K562 (cell line): ENCODE measurements around the gene AIMP1. TPM values are rescaled to one million over a fixed set of nuclear protein-coding genes. Genes with fewer than 3 reads are reported as not detected.

ENCODE experiments used
- ATAC-seq: fragments of 200-7000 bp; cut with Tn5 transposase; 3 replicates; pipeline ENCODE4 v1.9.1; 2020; ENCODE audit warnings: moderate library complexity
- BruUV-seq: library from RNA; stranded (reverse); fragments of 400-500 nt; replicated peaks from 2 replicates; lab custom pipeline; 2021; lab: Mats Ljungman, UMichigan
- CTCF ChIA-PET: fragments of 300-600 bp; formaldehyde crosslinking; extraction: SDS; loops from one replicate; lab custom pipeline; 2021; ENCODE audit warnings: low intra/inter-chr PET ratio; lab: Yijun Ruan, JAX
- POLR2A ChIA-PET: fragments of 300-600, 350-650 bp; sonication (Branson Sonifier 250); formaldehyde crosslinking; extraction: SDS; loops from one replicate; lab custom pipeline; 2021; ENCODE audit warnings: antibody characterized with exemption, inconsistent platforms; lab: Yijun Ruan, JAX
- DNase-seq, 4 experiments: peaks; one replicate each; pipeline versions ENCODE4 v3.0.0 to v3.0.0-alpha.2; 2011 to 2018; ENCODE audit warnings: low spot score in 3 of 4, mixed read lengths in 3 of 4; ENCODE audit errors: extremely low read depth in 1 of 4
- FAIRE-seq: peaks from 2 replicates; lab custom pipeline; 2011; peaks lifted over from hg19 to GRCh38; lab: Jason Lieb, UNC
- H2AFZ ChIP-seq: 2 replicates; pipeline ENCODE4 v1.6.0; 2011; ENCODE audit warnings: low read depth, low read length, control low read depth, inconsistent platforms
- H3K27ac ChIP-seq: fragments of 200-600 bp; 3 replicates; pipeline ENCODE4 v1.8.0; 2011; ENCODE audit warnings: low read depth, mild to moderate bottlenecking, control low read depth, inconsistent platforms, low read length, moderate library complexity, mixed read lengths; ENCODE audit errors: extremely low read depth
- H3K27me3 ChIP-seq, 2 experiments: fragments of 300-600 bp in 1 of 2; 2 replicates in 1 of 2; 3 replicates in 1 of 2; pipeline versions ENCODE4 v1.6.0 to v1.8.0; 2011; ENCODE audit warnings: inconsistent platforms in 2 of 2, low read length in 2 of 2, mild to moderate bottlenecking in 1 of 2, mixed read lengths in 1 of 2, moderate library complexity in 1 of 2; ENCODE audit not compliant: control insufficient read depth in 2 of 2, insufficient read depth in 2 of 2
- H3K36me3 ChIP-seq: fragments of 300-600 bp; 3 replicates; pipeline ENCODE4 v1.8.0; 2011; ENCODE audit warnings: mild to moderate bottlenecking, low read length, inconsistent platforms; ENCODE audit not compliant: control insufficient read depth, insufficient read depth
- H3K4me1 ChIP-seq, 2 experiments: fragments of 200-600 bp in 1 of 2; replicated peaks in 1 of 2; 2 replicates in 1 of 2; 3 replicates in 1 of 2; pipeline versions ENCODE4 v1.5.1 to v1.8.0; 2011; ENCODE audit warnings: inconsistent platforms in 2 of 2, low read length in 2 of 2, mild to moderate bottlenecking in 1 of 2, mixed read lengths in 1 of 2, moderate library complexity in 1 of 2; ENCODE audit not compliant: control insufficient read depth in 2 of 2, insufficient read depth in 2 of 2
- H3K4me2 ChIP-seq: 2 replicates; pipeline ENCODE4 v1.6.1; 2011; ENCODE audit warnings: low read length, control low read depth, inconsistent platforms, mixed read lengths; ENCODE audit not compliant: insufficient read depth
- H3K4me3 ChIP-seq: fragments of 200-600 bp; sonication (generic), shearing (Covaris generic); 2 replicates; pipeline ENCODE4 v1.5.1; 2016; ENCODE audit warnings: control low read depth, inconsistent platforms
- H3K79me2 ChIP-seq: fragments of 200-600 bp; 3 replicates; pipeline ENCODE4 v1.8.0; 2011; ENCODE audit warnings: low read length, inconsistent platforms; ENCODE audit not compliant: control insufficient read depth, insufficient read depth
- H3K9ac ChIP-seq, 2 experiments: 2 replicates each; pipeline versions ENCODE4 v1.6.0 to v1.6.1; 2011; ENCODE audit warnings: low read depth in 2 of 2, low read length in 2 of 2, control low read depth in 1 of 2, inconsistent platforms in 1 of 2, mild to moderate bottlenecking in 1 of 2, mixed read lengths in 1 of 2; ENCODE audit not compliant: insufficient read depth in 1 of 2
- H3K9me1 ChIP-seq: one replicate; pipeline ENCODE4 v1.6.0; 2011; ENCODE audit warnings: inconsistent platforms, mild to moderate bottlenecking, low read length, moderate library complexity; ENCODE audit not compliant: control insufficient read depth, insufficient read depth
- H3K9me3 ChIP-seq: replicated peaks from 2 replicates; pipeline ENCODE4 v1.5.1; 2011; ENCODE audit warnings: low read depth, low read length, inconsistent platforms; ENCODE audit not compliant: control insufficient read depth, insufficient read depth
- H4K20me1 ChIP-seq: replicated peaks from 2 replicates; pipeline ENCODE4 v1.6.1; 2011; ENCODE audit warnings: low read length, inconsistent platforms, mixed read lengths; ENCODE audit not compliant: control insufficient read depth, insufficient read depth
- CBX5 ChIP-seq: IDR thresholded peaks from 2 replicates; pipeline ENCODE4 v1.6.1; 2014; ENCODE audit warnings: low read depth, borderline replicate concordance
- DNMT1 ChIP-seq: fragments of 450-650 bp; IDR thresholded peaks from 2 replicates; pipeline ENCODE4 v1.6.1; 2016; ENCODE audit warnings: antibody characterized with exemption, mild to moderate bottlenecking
- EWSR1 ChIP-seq: fragments of 450-650 bp; IDR thresholded peaks from 2 replicates; pipeline ENCODE4 v1.6.1; 2018; ENCODE audit warnings: borderline replicate concordance, mild to moderate bottlenecking, low read depth, moderate library complexity; ENCODE audit not compliant: partially characterized antibody
- FOXJ2 ChIP-seq: fragments of 200-800 bp; sonication (Bioruptor generic); IDR thresholded peaks from 2 replicates; pipeline ENCODE4 v1.6.1; 2016; ENCODE audit warnings: missing genetic modification characterization, missing compliant biosample characterization
- KLF10 ChIP-seq: fragments of 250-450 bp; sonication (Bioruptor Pico); IDR thresholded peaks from 2 replicates; pipeline ENCODE4 v1.6.1; 2021; ENCODE audit warnings: matching md5 sums
- MEF2D ChIP-seq: conservative IDR thresholded peaks from 2 replicates; pipeline ENCODE4 v1.6.1; 2016; ENCODE audit warnings: low read depth, missing genetic modification characterization, missing compliant biosample characterization
- NCOA4 ChIP-seq: fragments of 450-650 bp; IDR thresholded peaks from 2 replicates; pipeline ENCODE4 v1.6.1; 2018; ENCODE audit warnings: mild to moderate bottlenecking; ENCODE audit not compliant: partially characterized antibody
- PPARD ChIP-seq: fragments of 250-450 bp; sonication (Bioruptor Pico); IDR thresholded peaks from 2 replicates; pipeline ENCODE4 v1.8.0; 2022; ENCODE audit warnings: inconsistent platforms, mild to moderate bottlenecking, moderate library complexity
- RBM15 ChIP-seq: fragments of 200-400 bp; formaldehyde crosslinking; IDR thresholded peaks from 2 replicates; pipeline ENCODE4 v1.6.1; 2018; ENCODE audit warnings: mild to moderate bottlenecking, low read length, moderate library complexity; ENCODE audit not compliant: insufficient read depth
- WHSC1 ChIP-seq: IDR thresholded peaks from one replicate; pipeline ENCODE4 v1.6.1; 2012; ENCODE audit warnings: low read length, control low read depth, inconsistent platforms
- YY1 ChIP-seq, 3 experiments: IDR thresholded peaks; 2 replicates each; pipeline ENCODE4 v1.6.1; 2011; ENCODE audit warnings: low read length in 2 of 3, mild to moderate bottlenecking in 2 of 3, moderate library complexity in 2 of 3, borderline replicate concordance in 1 of 3, control low read depth in 1 of 3, low read depth in 1 of 3; ENCODE audit not compliant: insufficient read depth in 3 of 3, insufficient replicate concordance in 2 of 3, control insufficient read depth in 1 of 3, insufficient read length in 1 of 3; ENCODE audit errors: extremely low read depth in 1 of 3
- ZNF143 ChIP-seq: sonication (generic); formaldehyde crosslinking; IDR thresholded peaks from 2 replicates; pipeline ENCODE4 v1.9.0; 2022; ENCODE audit warnings: mild to moderate bottlenecking, missing genetic modification reagents
- WGBS: fragments of 100-300 bp; shearing (Covaris generic); methylation state at CpG from one replicate; pipeline ENCODE4 v1.1.6; 2016; ENCODE audit warnings: low coverage, mixed read lengths; ENCODE audit not compliant: insufficient coverage; ENCODE audit errors: missing lambda C conversion rate; 5-methylcytosine and 5-hydroxymethylcytosine counted together
- in situ Hi-C: fragments of 300-500 bp; cut with MboI; formaldehyde crosslinking; loops from 4 replicates; pipeline ENCODE4 v1.15.0; 2018; ENCODE audit warnings: inconsistent platforms, mixed read lengths
- intact Hi-C: fragments of 100-400 bp; cut with micrococcal nuclease; formaldehyde crosslinking; loops from 2 replicates; pipeline ENCODE4 v1.14.2; 2022
- polyA plus RNA-seq, 8 experiments: library from polyadenylated mRNA; depleted of rRNA in 4 of 8; stranded (reverse) in 5 of 8; unstranded in 3 of 8; fragments of >200 nt; fragmentation: Nextera tagmentation in 2 of 8; fragmentation: Illumina TruSeq in 1 of 8; extraction: Ambion mirVana in 2 of 8; extraction: Trizol in 1 of 8; gene quantifications; 2 replicates each; pipeline versions ENCODE4 v1.2.1 to v1.2.3, GENCODE V29; 2011 to 2014; ENCODE audit warnings: inconsistent platforms in 1 of 8, missing spikeins in 1 of 8
- total RNA-seq, 7 experiments: library from RNA; depleted of rRNA in 6 of 7; stranded (reverse); fragments of >200 nt in 6 of 7; fragmentation: Illumina TruSeq in 2 of 7; extraction: Trizol in 2 of 7; gene quantifications; 2 replicates each; pipeline versions ENCODE4 v1.2.1 to v1.2.3, GENCODE V29; 2011 to 2021; ENCODE audit warnings: low replicate concordance in 1 of 7
- TF ChIP-seq, protein P1 (sequence below), 2 experiments: fragments of 250-450 bp in 1 of 2; fragments of 450-650 bp in 1 of 2; sonication (Bioruptor Pico) in 1 of 2; IDR thresholded peaks; 2 replicates each; pipeline versions ENCODE4 v1.6.1 to v1.8.0; 2016 to 2021; ENCODE audit warnings: mild to moderate bottlenecking in 2 of 2, moderate library complexity in 2 of 2, missing compliant biosample characterization in 1 of 2, missing genetic modification characterization in 1 of 2

The AIMP1 gene
- total and polyA plus RNA-seq, 9 of the 15 experiments (the other 6 are each of a cell fraction or from before 2014, with no cell fraction given) = 39.9 to 141 (median 70.1) TPM

DNA sequence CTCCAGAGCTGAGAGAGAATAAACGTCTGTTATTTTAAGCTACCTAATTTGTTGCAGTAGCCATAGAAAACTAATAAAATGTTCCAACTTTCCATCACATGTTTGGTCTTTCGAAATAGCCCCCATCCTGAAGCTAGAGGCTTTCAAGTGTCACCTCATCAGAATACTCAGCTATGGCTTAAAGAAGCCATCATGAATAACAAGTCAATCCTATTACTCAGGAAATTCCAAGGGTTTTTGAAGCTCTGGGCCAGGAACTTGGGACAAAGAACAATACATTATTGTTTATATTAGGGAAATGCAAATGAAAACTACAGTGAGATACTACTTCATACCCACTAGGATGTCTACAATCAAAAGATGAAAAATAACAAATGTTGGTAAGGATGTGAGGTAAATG lies 42.5 kb upstream of the AIMP1 start:
- no peak for ATAC-seq

More for the DNA sequence above, 42.5 kb upstream of the AIMP1 start:
- no peak for TF ChIP-seq EWSR1
- TF ChIP-seq KLF10 (CRISPR knock-in tag) = no peak
- TF ChIP-seq CBX5 = no peak
- no peak for TF ChIP-seq PPARD
- no peak for TF ChIP-seq RBM15
- TF ChIP-seq FOXJ2 = no peak
- TF ChIP-seq MEF2D (tag) = no peak
- no peak for TF ChIP-seq YY1 (IDR thresholded peaks at IDR 0.05; ENCODE audit: borderline replicate concordance in 1 of 3, control insufficient read depth in 1 of 3, extremely low read depth in 1 of 3, insufficient read depth in 3 of 3, insufficient read length in 1 of 3, insufficient replicate concordance in 2 of 3, low read depth in 1 of 3, low read length in 2 of 3)
- TF ChIP-seq WHSC1 = no peak
- TF ChIP-seq NCOA4 = no peak
- no peak for TF ChIP-seq DNMT1
- TF ChIP-seq, protein P1, sequence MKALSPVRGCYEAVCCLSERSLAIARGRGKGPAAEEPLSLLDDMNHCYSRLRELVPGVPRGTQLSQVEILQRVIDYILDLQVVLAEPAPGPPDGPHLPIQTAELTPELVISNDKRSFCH (CRISPR knock-in tag; IDR thresholded peaks at IDR 0.05) = no peak
- TF ChIP-seq, protein P1 (tag; IDR thresholded peaks at IDR 0.05) = no peak
- TF ChIP-seq ZNF143 (CRISPR knock-in tag) = no peak
- Histone ChIP-seq H3K4me1 (no peaks in the 10 kb centered on the region), H3K4me2 (no peak overlapping the region), H3K4me3 (no peak overlapping the region), H3K9me3 (no peaks in the 10 kb centered on the region), H3K9ac (no peak overlapping the region), H3K9me1 (no peaks in the 10 kb centered on the region), H3K27me3 (no peaks in the 10 kb centered on the region), H2AFZ (no peak overlapping the region), H3K27ac (no peak overlapping the region), H4K20me1 (no peaks in the 10 kb centered on the region), H3K36me3 (no peaks in the 10 kb centered on the region), H3K79me2 (no peaks in the 10 kb centered on the region)
- in situ Hi-C loops (no loop called here), intact Hi-C loops (no loop called here)
- ChIA-PET CTCF (no interaction called here), POLR2A (no interaction called here)
- no TSS peak for BruUV-seq
- no peak for FAIRE-seq
- DNase-seq = no peak
- WGBS = 43% methylated on average over 2 of the region's 2 CpGs
